CD4-positive, alpha-beta T cell (primary cell): ENCODE measurements around the gene GPNMB. TPM values are rescaled to one million over a fixed set of nuclear protein-coding genes. Genes with fewer than 3 reads are reported as not detected.

Experiments
- ATAC-seq: fragments of 200-7000 bp; cut with Tn5 transposase; one replicate; pipeline ENCODE4 v1.10.0; 2022; ENCODE audit warnings: mild to moderate bottlenecking; ENCODE audit not compliant: poor library complexity
- CTCF ChIA-PET: fragments of 350-600 bp; sonication (Branson Sonifier 250); formaldehyde crosslinking; loops from one replicate; lab custom pipeline; 2021; ENCODE audit warnings: antibody characterized with exemption, inconsistent platforms; lab: Charles Lee
- POLR2A ChIA-PET: fragments of 350-600 bp; sonication (Branson Sonifier 250); formaldehyde crosslinking; loops from one replicate; lab custom pipeline; 2021; ENCODE audit warnings: antibody characterized with exemption, inconsistent platforms; lab: Charles Lee
- DNase-seq, 14 experiments: peaks; one replicate each; pipeline ENCODE4 v3.0.0-alpha.2; 2013 to 2020; ENCODE audit warnings: mixed read lengths in 2 of 14
- H3K27ac ChIP-seq, 2 donors: one replicate each; pipeline versions ENCODE4 v1.5.1 to v1.7.0; 2013; ENCODE audit warnings: low read length in 2 of 2, low read depth in 1 of 2, mild to moderate bottlenecking in 1 of 2
- H3K27me3 ChIP-seq, 2 experiments: 1 replicate in 1 of 2; 2 replicates in 1 of 2; pipeline versions ENCODE4 v1.6.1 to v1.7.0; 2013; ENCODE audit warnings: low read length in 2 of 2, control low read depth in 1 of 2, mild to moderate bottlenecking in 1 of 2, moderate library complexity in 1 of 2; ENCODE audit not compliant: insufficient read depth in 2 of 2, control insufficient read depth in 1 of 2
- H3K36me3 ChIP-seq: one replicate; pipeline ENCODE4 v1.6.1; 2013; ENCODE audit warnings: low read length, control low read depth; ENCODE audit not compliant: insufficient read depth
- H3K4me1 ChIP-seq: one replicate; pipeline ENCODE4 v1.6.1; 2013; ENCODE audit warnings: low read length, control low read depth; ENCODE audit not compliant: insufficient read depth
- H3K4me3 ChIP-seq: one replicate; pipeline ENCODE4 v1.5.1; 2013; ENCODE audit warnings: mild to moderate bottlenecking, low read length, moderate library complexity
- H3K9me3 ChIP-seq, 2 experiments: 1 replicate in 1 of 2; 2 replicates in 1 of 2; pipeline versions ENCODE4 v1.6.1 to v1.7.0; 2013; ENCODE audit warnings: low read length in 2 of 2, mild to moderate bottlenecking in 2 of 2, control low read depth in 1 of 2, moderate library complexity in 1 of 2; ENCODE audit not compliant: control insufficient read depth in 1 of 2, insufficient read depth in 1 of 2
- H3K27ac Mint-ChIP-seq: one replicate; pipeline ENCODE4 v1.8.0; 2020; ENCODE audit warnings: mixed read lengths
- H3K27me3 Mint-ChIP-seq: one replicate; pipeline ENCODE4 v1.8.0; 2021; ENCODE audit warnings: mixed read lengths
- H3K36me3 Mint-ChIP-seq: one replicate; pipeline ENCODE4 v1.8.0; 2021; ENCODE audit warnings: low read depth, mixed read lengths
- H3K4me1 Mint-ChIP-seq: one replicate; pipeline ENCODE4 v1.8.0; 2021; ENCODE audit warnings: low read depth, mixed read lengths
- H3K4me3 Mint-ChIP-seq: one replicate; pipeline ENCODE4 v1.8.0; 2020; ENCODE audit warnings: mild to moderate bottlenecking, mixed read lengths
- H3K9me3 Mint-ChIP-seq: one replicate; pipeline ENCODE4 v1.8.0; 2020; ENCODE audit warnings: mixed read lengths
- CTCF ChIP-seq: fragments of 200-600 bp; IDR thresholded peaks from one replicate; pipeline ENCODE4 v1.8.0; 2022; ENCODE audit warnings: antibody characterized with exemption, mild to moderate bottlenecking
- intact Hi-C, 2 experiments: fragments of 100-400 bp; cut with DNase I in 1 of 2; cut with micrococcal nuclease in 1 of 2; formaldehyde crosslinking; loops; one replicate each; pipeline versions ENCODE4 v1.15.1 to v1.9.0; 2023 to 2025; cut with DNase I, micrococcal nuclease
- total RNA-seq, 174 experiments: library from RNA in 2 of 174; stranded (reverse) in 2 of 174; gene quantifications; one replicate each; pipeline ENCODE4 v1.2.3 and lab custom pipeline; 2021 to 2026

The GPNMB gene
- total RNA-seq, 2 experiments from 2014 or later, result not detected

- no peak for ATAC-seq
- Histone ChIP-seq H3K4me3 (no peak overlapping the region), H3K27me3 (peaks cover 0 to 6% of the 10 kb centered on the region in 2 experiments), H3K36me3 (peaks cover 6% of the 10 kb centered on the region), H3K4me1 (no peaks in the 10 kb centered on the region), H3K27ac (no peak overlapping the region), H3K9me3 (peaks cover 0 to 8% of the 10 kb centered on the region in 2 experiments)
- no peak for DNase-seq
- no peak for TF ChIP-seq CTCF
- Mint-ChIP-seq H3K4me3 (peak overlapping the region; percentile 69), H3K9me3 (no peaks in the 10 kb centered on the region), H3K27ac (peak overlapping the region; percentile 43), H3K36me3 (peaks cover 34% of the 10 kb centered on the region), H3K4me1 (peaks cover 6% of the 10 kb centered on the region), H3K27me3 (peaks cover 36% of the 10 kb centered on the region)
- CTCF ChIA-PET, result no interaction called here
- intact Hi-C loops, result no loop called here
- POLR2A ChIA-PET, result interaction anchor here (0.5 to 1.9 kb wide), 4 partner anchors 23 to 381 kb away, joined by 3 to 8 read pairs (median 3); partner anchors contain the start of gene KLHL7
Observed at GRCh38 chr7:23205577-23205908, 41.0 kb upstream of the GPNMB start.

GRCh38 chr7:23205909-23206767, 40.4 kb upstream of the GPNMB start:
- DNase-seq (peak in 2 of 14 experiments; percentile 7 to 16), ATAC-seq (peak; percentile 79)
- no peak for TF ChIP-seq CTCF
- intact Hi-C loops, result no loop called here
- Mint-ChIP-seq H3K36me3 (peaks cover 28% of the 10 kb centered on the region), H3K4me3 (peak overlapping the region; percentile 69), H3K27ac (peak overlapping the region; percentile 73), H3K9me3 (no peaks in the 10 kb centered on the region), H3K27me3 (peaks cover 40% of the 10 kb centered on the region), H3K4me1 (peaks cover 6% of the 10 kb centered on the region)
- ChIA-PET CTCF (no interaction called here), POLR2A (interaction anchor here (0.5 to 1.9 kb wide), 6 partner anchors 24 to 382 kb away, joined by 3 to 8 read pairs (median 3); partner anchors contain the start of gene KLHL7)
- H3K27me3 ChIP-seq, result peaks cover 0 to 6% of the 10 kb centered on the region in 2 experiments
- no peaks in the 10 kb centered on the region for H3K4me1 ChIP-seq
- H3K36me3 ChIP-seq, result peaks cover 2% of the 10 kb centered on the region
- H3K27ac ChIP-seq, result no peak overlapping the region
- peaks cover 0 to 8% of the 10 kb centered on the region in 2 experiments for H3K9me3 ChIP-seq
- H3K4me3 ChIP-seq, result peak overlapping the region; percentile 14

- peak overlapping the region; percentile 47 for H3K4me3 Mint-ChIP-seq
Observed at GRCh38 chr7:23207021-23207420, 39.6 kb upstream of the GPNMB start.

More at GRCh38 chr7:23207021-23207420, 39.6 kb upstream of the GPNMB start:
- H3K4me1 ChIP-seq, result no peaks in the 10 kb centered on the region
- H3K4me1 Mint-ChIP-seq, result peaks cover 6% of the 10 kb centered on the region
- DNase-seq (peak in 2 of 14 experiments; percentile 28 to 32), ATAC-seq (no peak)
- intact Hi-C loops, result no loop called here
- H3K9me3 Mint-ChIP-seq, result no peaks in the 10 kb centered on the region
- H3K27ac Mint-ChIP-seq, result peak overlapping the region; percentile 73
- H3K9me3 ChIP-seq, result peaks cover 0 to 8% of the 10 kb centered on the region in 2 experiments
- H3K27ac ChIP-seq, result no peak overlapping the region
- peaks cover 19% of the 10 kb centered on the region for H3K36me3 Mint-ChIP-seq
- peaks cover 41% of the 10 kb centered on the region for H3K27me3 Mint-ChIP-seq
- H3K27me3 ChIP-seq, result peaks cover 0 to 6% of the 10 kb centered on the region in 2 experiments
- no peak overlapping the region for H3K4me3 ChIP-seq
- no peaks in the 10 kb centered on the region for H3K36me3 ChIP-seq
- TF ChIP-seq CTCF, result no peak
- ChIA-PET POLR2A (interaction anchor here (1.2 to 1.9 kb wide), 3 partner anchors 27 to 101 kb away, joined by 3 to 8 read pairs (median 5); partner anchors contain the start of gene KLHL7), CTCF (no interaction called here)
